ENCODE results near the gene USHBP1.

GRCh38 chr19:17314007-17314593 lies 49.6 kb upstream of the USHBP1 start:
- TF ChIP-seq POLR2A (IDR thresholded peaks at IDR 0.05) (no peak), CTCF (IDR thresholded peaks at IDR 0.05) (no peak)

Data from lower leg skin (tissue), 3 donors.